Neural cell (in vitro differentiated cells): ENCODE results near the gene MYCBPAP. TPM values are rescaled to one million over a fixed set of nuclear protein-coding genes. Genes with fewer than 3 reads are reported as not detected.

Experiments
- H2AFZ ChIP-seq: fragments of 200-600, 300-800 bp; sonication (generic), shearing (Covaris generic); 2 replicates; pipeline ENCODE4 v1.6.0; 2014; ENCODE audit warnings: low read depth, mild to moderate bottlenecking, antibody characterized with exemption, low read length, moderate library complexity
- H3F3A ChIP-seq: fragments of 200-600 bp; shearing (Covaris generic); 2 replicates; pipeline ENCODE4 v1.6.1; 2016; ENCODE audit warnings: mild to moderate bottlenecking, moderate library complexity, mixed read lengths, antibody characterized with exemption, low read length; ENCODE audit not compliant: insufficient read depth, poor library complexity, severe bottlenecking
- H3K27ac ChIP-seq: fragments of 200-600, 300-800 bp; sonication (generic), shearing (Covaris generic); 2 replicates; pipeline ENCODE4 v1.5.1; 2014; ENCODE audit warnings: mild to moderate bottlenecking, low read length, moderate library complexity
- H3K27me3 ChIP-seq: fragments of 300-800, 200-600 bp; sonication (generic), shearing (Covaris generic); 2 replicates; pipeline ENCODE4 v1.6.0; 2014; ENCODE audit warnings: mild to moderate bottlenecking, low read depth, low read length, moderate library complexity; ENCODE audit not compliant: insufficient read depth
- H3K36me3 ChIP-seq: fragments of 300-800, 200-600 bp; sonication (generic), shearing (Covaris generic); 2 replicates; pipeline ENCODE4 v1.5.1; 2014; ENCODE audit warnings: mild to moderate bottlenecking, antibody characterized with exemption, low read length, moderate library complexity; ENCODE audit not compliant: insufficient read depth
- H3K4me2 ChIP-seq: fragments of 300-800, 200-600 bp; sonication (generic), shearing (Covaris generic); 2 replicates; pipeline ENCODE4 v1.6.0; 2014; ENCODE audit warnings: mild to moderate bottlenecking, low read length
- H3K4me3 ChIP-seq: fragments of 300-800, 200-600 bp; sonication (generic), shearing (Covaris generic); 2 replicates; pipeline ENCODE4 v1.5.1; 2014; ENCODE audit warnings: mild to moderate bottlenecking, low read length, moderate library complexity
- H3K79me2 ChIP-seq: fragments of 200-600 bp; shearing (Covaris generic); replicated peaks from 2 replicates; pipeline ENCODE4 v1.6.0; 2014; ENCODE audit warnings: mild to moderate bottlenecking, low read length, moderate library complexity; ENCODE audit not compliant: insufficient read depth
- H3K9ac ChIP-seq: fragments of 300-800, 200-600 bp; sonication (generic), shearing (Covaris generic); 2 replicates; pipeline ENCODE4 v1.6.1; 2016; ENCODE audit warnings: mild to moderate bottlenecking, low read length, mixed read lengths
- H3K9me2 ChIP-seq: fragments of 200-600 bp; shearing (Covaris generic); 2 replicates; pipeline ENCODE4 v1.6.1; 2016; ENCODE audit warnings: mild to moderate bottlenecking, low read length, mixed read lengths; ENCODE audit not compliant: insufficient read depth
- H3K9me3 ChIP-seq: fragments of 200-600, 300-800 bp; sonication (generic), shearing (Covaris generic); 2 replicates; pipeline ENCODE4 v1.6.1; 2016; ENCODE audit warnings: mild to moderate bottlenecking, mixed run types, low read length, moderate library complexity, mixed read lengths
- H4K20me1 ChIP-seq: fragments of 200-600 bp; shearing (Covaris generic); 2 replicates; pipeline ENCODE4 v1.6.1; 2016; ENCODE audit warnings: mild to moderate bottlenecking, mixed run types; ENCODE audit not compliant: insufficient read depth
- CTCF ChIP-seq: fragments of 450-650 bp; IDR thresholded peaks from 2 replicates; pipeline ENCODE4 v1.5.1; 2014; ENCODE audit warnings: antibody characterized with exemption, mild to moderate bottlenecking, moderate library complexity; ENCODE audit not compliant: poor library complexity, severe bottlenecking
- EP300 ChIP-seq: fragments of 450-650 bp; conservative IDR thresholded peaks from 2 replicates; pipeline ENCODE4 v1.6.1; 2014; ENCODE audit warnings: antibody characterized with exemption, mild to moderate bottlenecking, moderate library complexity; ENCODE audit not compliant: poor library complexity, severe bottlenecking
- EZH2 ChIP-seq: fragments of 200-600, 300-800 bp; shearing (Covaris generic), sonication (generic); IDR thresholded peaks from 2 replicates; pipeline ENCODE4 v1.6.1; 2014; ENCODE audit warnings: antibody characterized with exemption, low read length, borderline replicate concordance, mild to moderate bottlenecking; ENCODE audit not compliant: insufficient read depth, poor library complexity, severe bottlenecking
- MXI1 ChIP-seq: fragments of 450-650 bp; conservative IDR thresholded peaks from 2 replicates; pipeline ENCODE4 v1.6.1; 2014; ENCODE audit warnings: antibody characterized with exemption, mild to moderate bottlenecking; ENCODE audit not compliant: poor library complexity, severe bottlenecking
- POLR2AphosphoS5 ChIP-seq: IDR thresholded peaks from 2 replicates; pipeline ENCODE4 v1.6.1; 2012
- RAD21 ChIP-seq: fragments of 450-650 bp; conservative IDR thresholded peaks from 2 replicates; pipeline ENCODE4 v1.6.1; 2014; ENCODE audit warnings: antibody characterized with exemption, mild to moderate bottlenecking, moderate library complexity
- SMC3 ChIP-seq: fragments of 450-650 bp; conservative IDR thresholded peaks from 2 replicates; pipeline ENCODE4 v1.6.1; 2014; ENCODE audit warnings: antibody characterized with exemption, mild to moderate bottlenecking, moderate library complexity; ENCODE audit not compliant: poor library complexity
- TAF1 ChIP-seq: IDR thresholded peaks from 2 replicates; pipeline ENCODE4 v1.6.1; 2012; ENCODE audit warnings: low read depth
- polyA plus RNA-seq: library from polyadenylated mRNA; depleted of rRNA; stranded (reverse); fragments of >200 nt; gene quantifications from 2 replicates; pipeline ENCODE4 v1.2.3, GENCODE V29; 2014
- TF ChIP-seq, protein P1 (sequence below): IDR thresholded peaks from 2 replicates; pipeline ENCODE4 v1.6.1; 2012; ENCODE audit warnings: borderline replicate concordance

Gene MYCBPAP
- polyA plus RNA-seq, 1 donor from 2014 or later = 0.35 TPM

DNA sequence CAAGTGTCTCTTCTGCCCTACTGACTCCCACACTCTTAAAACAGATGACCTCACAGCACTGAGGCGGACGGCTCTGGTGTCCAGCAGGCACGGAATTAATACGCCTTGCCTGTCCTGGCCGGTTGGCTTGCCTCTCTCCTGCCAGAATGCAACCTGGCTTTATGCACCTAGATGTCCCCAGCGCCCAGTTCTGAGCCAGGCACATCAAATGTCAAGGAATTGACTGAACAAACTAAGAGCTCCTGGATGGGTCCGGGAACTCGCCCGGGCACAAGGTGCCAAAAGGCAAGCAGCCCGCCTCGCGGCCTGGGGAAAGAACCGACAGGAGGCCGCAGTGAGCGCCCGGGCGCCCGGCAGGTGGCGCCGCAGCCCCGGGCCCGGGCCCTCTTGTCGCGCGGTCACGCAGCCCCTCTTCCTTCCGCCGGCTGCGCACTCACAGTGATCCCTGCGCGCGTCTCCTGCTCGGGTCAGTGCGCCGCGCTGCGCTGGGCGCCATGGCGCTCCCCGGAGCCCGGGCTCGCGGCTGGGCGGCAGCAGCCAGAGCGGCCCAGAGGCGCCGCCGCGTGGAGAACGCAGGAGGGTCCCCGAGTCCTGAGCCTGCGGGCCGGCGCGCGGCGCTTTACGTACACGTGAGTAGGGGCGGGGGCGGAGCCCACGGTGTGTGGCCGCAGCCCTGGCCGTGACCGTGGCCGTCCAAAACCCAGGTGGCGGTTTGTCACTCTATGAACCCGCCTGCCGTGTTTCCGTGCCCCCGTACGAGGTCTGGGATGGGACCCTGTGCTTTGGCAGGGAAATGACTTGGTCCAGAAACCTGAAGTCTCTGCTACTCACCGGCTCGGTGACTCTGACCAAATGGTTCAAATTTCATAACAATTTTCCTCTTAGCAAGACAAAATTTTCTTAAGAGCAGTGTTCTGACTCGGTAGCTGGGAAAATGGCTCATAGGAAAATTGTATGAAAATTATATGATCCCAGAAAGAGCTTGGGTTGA, 29.6 kb upstream of the MYCBPAP start, which contains the start of gene RSAD1:
Gene RSAD1, plus strand, starts transcription at position 470 of the 991 bp plus-strand sequence. Its CDS starts 25 bp downstream, at position 495.
- peak within 1 kb of the TSS; percentile 87 for H3K27ac ChIP-seq

More for the DNA sequence above, 29.6 kb upstream of the MYCBPAP start, which contains the start of gene RSAD1:
- H2AFZ ChIP-seq = peak within 1 kb of the TSS; percentile 93
- no peaks in the 10 kb centered on the region for H3K9me3 ChIP-seq
- TF ChIP-seq, protein P1, sequence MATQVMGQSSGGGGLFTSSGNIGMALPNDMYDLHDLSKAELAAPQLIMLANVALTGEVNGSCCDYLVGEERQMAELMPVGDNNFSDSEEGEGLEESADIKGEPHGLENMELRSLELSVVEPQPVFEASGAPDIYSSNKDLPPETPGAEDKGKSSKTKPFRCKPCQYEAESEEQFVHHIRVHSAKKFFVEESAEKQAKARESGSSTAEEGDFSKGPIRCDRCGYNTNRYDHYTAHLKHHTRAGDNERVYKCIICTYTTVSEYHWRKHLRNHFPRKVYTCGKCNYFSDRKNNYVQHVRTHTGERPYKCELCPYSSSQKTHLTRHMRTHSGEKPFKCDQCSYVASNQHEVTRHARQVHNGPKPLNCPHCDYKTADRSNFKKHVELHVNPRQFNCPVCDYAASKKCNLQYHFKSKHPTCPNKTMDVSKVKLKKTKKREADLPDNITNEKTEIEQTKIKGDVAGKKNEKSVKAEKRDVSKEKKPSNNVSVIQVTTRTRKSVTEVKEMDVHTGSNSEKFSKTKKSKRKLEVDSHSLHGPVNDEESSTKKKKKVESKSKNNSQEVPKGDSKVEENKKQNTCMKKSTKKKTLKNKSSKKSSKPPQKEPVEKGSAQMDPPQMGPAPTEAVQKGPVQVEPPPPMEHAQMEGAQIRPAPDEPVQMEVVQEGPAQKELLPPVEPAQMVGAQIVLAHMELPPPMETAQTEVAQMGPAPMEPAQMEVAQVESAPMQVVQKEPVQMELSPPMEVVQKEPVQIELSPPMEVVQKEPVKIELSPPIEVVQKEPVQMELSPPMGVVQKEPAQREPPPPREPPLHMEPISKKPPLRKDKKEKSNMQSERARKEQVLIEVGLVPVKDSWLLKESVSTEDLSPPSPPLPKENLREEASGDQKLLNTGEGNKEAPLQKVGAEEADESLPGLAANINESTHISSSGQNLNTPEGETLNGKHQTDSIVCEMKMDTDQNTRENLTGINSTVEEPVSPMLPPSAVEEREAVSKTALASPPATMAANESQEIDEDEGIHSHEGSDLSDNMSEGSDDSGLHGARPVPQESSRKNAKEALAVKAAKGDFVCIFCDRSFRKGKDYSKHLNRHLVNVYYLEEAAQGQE = peak; percentile 53
- no peak for TF ChIP-seq EZH2
- peak; percentile 80 for TF ChIP-seq RAD21
- TF ChIP-seq TAF1 = peak; percentile 81
- TF ChIP-seq EP300 = peak; percentile 47
- TF ChIP-seq SMC3 = peak; percentile 82
- TF ChIP-seq MXI1 = peak; percentile 95
- TF ChIP-seq POLR2AphosphoS5 = peak; percentile 78
- peak; percentile 98 for TF ChIP-seq CTCF
- no peaks in the 10 kb centered on the region for H4K20me1 ChIP-seq
- H3F3A ChIP-seq = no peaks in the 10 kb centered on the region
- H3K79me2 ChIP-seq = no peaks in the 10 kb centered on the region
- no peaks in the 10 kb centered on the region for H3K9me2 ChIP-seq
- peak within 1 kb of the TSS; percentile 79 for H3K9ac ChIP-seq
- H3K36me3 ChIP-seq = no peaks in the 10 kb centered on the region
- H3K27me3 ChIP-seq = no peaks in the 10 kb centered on the region
- H3K4me3 ChIP-seq = peak within 1 kb of the TSS; percentile 92
- H3K4me2 ChIP-seq = peak within 1 kb of the TSS; percentile 66
